Liver (tissue), 9 donors: ENCODE measurements around the gene CMC2. TPM values are rescaled to one million over a fixed set of nuclear protein-coding genes. Genes with fewer than 3 reads are reported as not detected.

Experiments used
- DNase-seq: peaks from one replicate; pipeline ENCODE4 v3.0.0-alpha.2; 2017; ENCODE audit warnings: low spot score
- H3K27ac ChIP-seq, 2 donors: one replicate each; pipeline ENCODE4 v1.7.0; 2013; ENCODE audit warnings: inconsistent platforms in 2 of 2, low read length in 2 of 2, control low read depth in 1 of 2, low read depth in 1 of 2, mild to moderate bottlenecking in 1 of 2
- H3K27me3 ChIP-seq, 4 donors: one replicate each; pipeline versions ENCODE4 v1.6.1 to v1.7.0; 2013; ENCODE audit warnings: low read length in 3 of 4, inconsistent platforms in 1 of 4, mild to moderate bottlenecking in 1 of 4, moderate library complexity in 1 of 4; ENCODE audit not compliant: control insufficient read depth in 4 of 4, insufficient read depth in 4 of 4
- H3K36me3 ChIP-seq, 4 donors: one replicate each; pipeline versions ENCODE4 v1.6.1 to v1.7.0; 2013; ENCODE audit warnings: low read length in 3 of 4, mild to moderate bottlenecking in 3 of 4, low read depth in 1 of 4, moderate library complexity in 1 of 4; ENCODE audit not compliant: control insufficient read depth in 4 of 4, insufficient read depth in 3 of 4
- H3K4me1 ChIP-seq, 4 donors: one replicate each; pipeline versions ENCODE4 v1.6.1 to v1.7.0; 2013; ENCODE audit warnings: low read length in 3 of 4, mild to moderate bottlenecking in 3 of 4, moderate library complexity in 1 of 4; ENCODE audit not compliant: control insufficient read depth in 4 of 4, insufficient read depth in 4 of 4
- H3K4me3 ChIP-seq, 3 donors: one replicate each; pipeline versions ENCODE4 v1.6.1 to v1.7.0; 2013; ENCODE audit warnings: low read length in 3 of 3, control low read depth in 1 of 3, low read depth in 1 of 3, mild to moderate bottlenecking in 1 of 3
- H3K9ac ChIP-seq, 2 donors: one replicate each; pipeline ENCODE4 v1.7.0; 2013; ENCODE audit warnings: low read length in 2 of 2, mild to moderate bottlenecking in 2 of 2, moderate library complexity in 2 of 2, control low read depth in 1 of 2, low read depth in 1 of 2
- H3K9me3 ChIP-seq, 4 donors: one replicate each; pipeline versions ENCODE4 v1.6.1 to v1.7.0; 2013; ENCODE audit warnings: low read length in 3 of 4; ENCODE audit not compliant: control insufficient read depth in 4 of 4
- EGR1 ChIP-seq, 2 donors: IDR thresholded peaks; 2 replicates each; pipeline ENCODE4 v1.6.1; 2016 to 2018; ENCODE audit warnings: antibody characterized with exemption in 2 of 2, low read depth in 2 of 2
- FOXA1 ChIP-seq: IDR thresholded peaks from 2 replicates; pipeline ENCODE4 v1.6.1; 2016; ENCODE audit warnings: antibody characterized with exemption
- GABPA ChIP-seq, 2 donors: IDR thresholded peaks in 1 of 2; conservative IDR thresholded peaks in 1 of 2; 2 replicates each; pipeline ENCODE4 v1.6.1; 2016; ENCODE audit warnings: antibody characterized with exemption in 2 of 2, mild to moderate bottlenecking in 1 of 2, moderate library complexity in 1 of 2
- HNF4A ChIP-seq, 2 donors: conservative IDR thresholded peaks; 2 replicates each; pipeline ENCODE4 v1.6.1; 2016; ENCODE audit warnings: antibody characterized with exemption in 2 of 2, mild to moderate bottlenecking in 2 of 2
- HNF4G ChIP-seq: IDR thresholded peaks from 2 replicates; pipeline ENCODE4 v1.6.1; 2016; ENCODE audit warnings: antibody characterized with exemption
- JUND ChIP-seq, 2 donors: IDR thresholded peaks; 2 replicates each; pipeline ENCODE4 v1.6.1; 2016; ENCODE audit warnings: antibody characterized with exemption in 2 of 2
- RAD21 ChIP-seq, 2 donors: IDR thresholded peaks; 2 replicates each; pipeline ENCODE4 v1.6.1; 2016; ENCODE audit warnings: antibody characterized with exemption in 2 of 2, mild to moderate bottlenecking in 2 of 2
- RXRA ChIP-seq, 2 donors: IDR thresholded peaks; 2 replicates each; pipeline ENCODE4 v1.6.1; 2017 to 2018; ENCODE audit warnings: antibody characterized with exemption in 2 of 2, mild to moderate bottlenecking in 1 of 2
- SP1 ChIP-seq: IDR thresholded peaks from 2 replicates; pipeline ENCODE4 v1.6.1; 2018; ENCODE audit warnings: antibody characterized with exemption, mild to moderate bottlenecking
- TAF1 ChIP-seq: conservative IDR thresholded peaks from 2 replicates; pipeline ENCODE4 v1.6.1; 2016; ENCODE audit warnings: antibody characterized with exemption, mild to moderate bottlenecking
- YY1 ChIP-seq: IDR thresholded peaks from 2 replicates; pipeline ENCODE4 v1.6.1; 2016; ENCODE audit warnings: antibody characterized with exemption, mild to moderate bottlenecking
- WGBS: extraction: QIAGEN DNeasy Blood & Tissue Kit; methylation state at CpG from one replicate; pipeline ENCODE4 v1.1.7; 2013; 5-methylcytosine and 5-hydroxymethylcytosine counted together
- polyA plus RNA-seq, 2 donors: library from polyadenylated mRNA; stranded (reverse) in 1 of 2; unstranded in 1 of 2; fragments of 200-250 nt in 1 of 2; fragments of >200 nt in 1 of 2; fragmentation: Nextera tagmentation in 1 of 2; extraction: Ambion mirVana in 1 of 2; gene quantifications; one replicate each; pipeline versions ENCODE4 v1.2.1 to v1.2.3, GENCODE V29; 2013 to 2015
- total RNA-seq, 2 donors: library from RNA; depleted of rRNA; stranded (reverse); fragments of >200 nt; gene quantifications; one replicate each; pipeline ENCODE4 v1.2.3, GENCODE V29; 2014
- TF ChIP-seq, protein P1 (sequence below): IDR thresholded peaks from 2 replicates; pipeline ENCODE4 v1.6.1; 2016; ENCODE audit warnings: antibody characterized with exemption
- TF ChIP-seq, protein P2 (sequence below): IDR thresholded peaks from 2 replicates; pipeline ENCODE4 v1.6.1; 2016; ENCODE audit warnings: antibody characterized with exemption, mild to moderate bottlenecking
- TF ChIP-seq, protein P3 (sequence below): fragments of 150-350 bp; IDR thresholded peaks from 2 replicates; pipeline ENCODE4 v1.5.1; 2017; ENCODE audit warnings: improper control_type of control experiment, low read depth, low read length; ENCODE audit not compliant: missing input control
- TF ChIP-seq, protein P4 (sequence below): IDR thresholded peaks from 2 replicates; pipeline ENCODE4 v1.6.1; 2016; ENCODE audit warnings: antibody characterized with exemption
- donor health status: healthy.
- donor health status: healthy.
- donor health status: healthy.
- donor health status: healthy.
- donor health status: healthy.

CMC2 gene
- total RNA-seq (10 to 100 TPM; 26.2 to 28.3 TPM), polyA plus RNA-seq (10 to 100 TPM; 56.7 to 98.4 TPM)

DNA sequence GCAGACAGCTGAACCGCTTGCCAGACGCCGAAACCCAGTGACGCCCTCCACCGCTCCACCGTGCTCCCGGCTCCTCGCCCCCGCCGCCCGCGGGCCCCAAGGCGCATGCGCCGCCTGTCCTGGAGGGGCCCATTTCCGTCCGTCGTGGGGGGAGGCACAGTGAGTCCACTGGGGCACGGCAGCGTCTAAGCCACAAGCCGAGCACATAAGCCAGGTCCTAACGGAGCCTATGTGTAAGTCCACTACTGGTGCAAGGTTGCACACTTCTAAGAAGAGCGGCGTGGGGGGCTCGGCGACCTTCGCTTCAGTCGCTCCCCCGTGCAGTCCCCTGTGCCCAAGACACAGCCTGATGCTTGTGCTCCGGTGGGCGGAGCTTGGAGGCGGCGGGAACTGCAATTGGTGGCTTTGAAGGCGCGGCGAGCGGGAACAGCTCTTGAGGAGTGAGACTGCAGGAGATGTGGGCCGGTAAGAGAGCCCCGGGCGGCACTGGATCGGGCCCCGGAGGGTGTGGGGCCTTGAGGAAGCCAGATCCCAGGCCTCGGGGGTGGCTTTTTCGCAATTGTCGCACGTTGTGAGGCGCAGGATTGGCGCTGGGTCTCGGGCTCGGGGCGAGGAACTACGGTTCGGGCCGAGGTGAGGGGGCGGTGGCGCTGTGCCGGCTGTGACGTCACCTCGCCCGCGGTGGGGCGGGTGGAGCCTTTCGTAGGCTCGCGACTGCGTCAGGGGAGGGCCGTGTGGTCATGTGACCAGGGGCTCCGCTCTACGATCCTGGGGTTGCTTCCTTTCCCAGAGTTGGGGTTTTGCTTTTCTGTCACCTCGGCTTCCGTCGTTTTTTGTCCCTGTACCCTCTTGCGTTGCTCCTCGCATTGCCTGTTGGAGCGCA is at the start of gene CMC2, which contains the start of gene CENPN:
Gene CMC2, minus strand, starts transcription at position 73 of the 883 bp plus-strand sequence. CDS start 9,491 bp downstream, outside the sequence.
Gene CENPN, plus strand, starts transcription at position 402 of the 883 bp plus-strand sequence. CDS start 4,726 bp downstream, outside the sequence.
- peak; percentile 98 for DNase-seq
- WGBS: under 1% methylated on average over 75 of the region's 75 CpGs
- H3K4me3 ChIP-seq: peak within 1 kb of the TSS; percentile 88 to 99 (median 95)
- no peaks in the 10 kb centered on the region for H3K27me3 ChIP-seq
- H3K9me3 ChIP-seq: no peaks in the 10 kb centered on the region
- peak within 1 kb of the TSS; percentile 92 to 96 for H3K9ac ChIP-seq
- H3K36me3 ChIP-seq: no peaks in the 10 kb centered on the region
- peaks cover 3 to 32% (median 21%) of the 10 kb centered on the region in 4 donors for H3K4me1 ChIP-seq
- TF ChIP-seq, protein P1, sequence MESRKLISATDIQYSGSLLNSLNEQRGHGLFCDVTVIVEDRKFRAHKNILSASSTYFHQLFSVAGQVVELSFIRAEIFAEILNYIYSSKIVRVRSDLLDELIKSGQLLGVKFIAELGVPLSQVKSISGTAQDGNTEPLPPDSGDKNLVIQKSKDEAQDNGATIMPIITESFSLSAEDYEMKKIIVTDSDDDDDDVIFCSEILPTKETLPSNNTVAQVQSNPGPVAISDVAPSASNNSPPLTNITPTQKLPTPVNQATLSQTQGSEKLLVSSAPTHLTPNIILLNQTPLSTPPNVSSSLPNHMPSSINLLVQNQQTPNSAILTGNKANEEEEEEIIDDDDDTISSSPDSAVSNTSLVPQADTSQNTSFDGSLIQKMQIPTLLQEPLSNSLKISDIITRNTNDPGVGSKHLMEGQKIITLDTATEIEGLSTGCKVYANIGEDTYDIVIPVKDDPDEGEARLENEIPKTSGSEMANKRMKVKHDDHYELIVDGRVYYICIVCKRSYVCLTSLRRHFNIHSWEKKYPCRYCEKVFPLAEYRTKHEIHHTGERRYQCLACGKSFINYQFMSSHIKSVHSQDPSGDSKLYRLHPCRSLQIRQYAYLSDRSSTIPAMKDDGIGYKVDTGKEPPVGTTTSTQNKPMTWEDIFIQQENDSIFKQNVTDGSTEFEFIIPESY: peak; percentile 86
- TF ChIP-seq, protein P2, sequence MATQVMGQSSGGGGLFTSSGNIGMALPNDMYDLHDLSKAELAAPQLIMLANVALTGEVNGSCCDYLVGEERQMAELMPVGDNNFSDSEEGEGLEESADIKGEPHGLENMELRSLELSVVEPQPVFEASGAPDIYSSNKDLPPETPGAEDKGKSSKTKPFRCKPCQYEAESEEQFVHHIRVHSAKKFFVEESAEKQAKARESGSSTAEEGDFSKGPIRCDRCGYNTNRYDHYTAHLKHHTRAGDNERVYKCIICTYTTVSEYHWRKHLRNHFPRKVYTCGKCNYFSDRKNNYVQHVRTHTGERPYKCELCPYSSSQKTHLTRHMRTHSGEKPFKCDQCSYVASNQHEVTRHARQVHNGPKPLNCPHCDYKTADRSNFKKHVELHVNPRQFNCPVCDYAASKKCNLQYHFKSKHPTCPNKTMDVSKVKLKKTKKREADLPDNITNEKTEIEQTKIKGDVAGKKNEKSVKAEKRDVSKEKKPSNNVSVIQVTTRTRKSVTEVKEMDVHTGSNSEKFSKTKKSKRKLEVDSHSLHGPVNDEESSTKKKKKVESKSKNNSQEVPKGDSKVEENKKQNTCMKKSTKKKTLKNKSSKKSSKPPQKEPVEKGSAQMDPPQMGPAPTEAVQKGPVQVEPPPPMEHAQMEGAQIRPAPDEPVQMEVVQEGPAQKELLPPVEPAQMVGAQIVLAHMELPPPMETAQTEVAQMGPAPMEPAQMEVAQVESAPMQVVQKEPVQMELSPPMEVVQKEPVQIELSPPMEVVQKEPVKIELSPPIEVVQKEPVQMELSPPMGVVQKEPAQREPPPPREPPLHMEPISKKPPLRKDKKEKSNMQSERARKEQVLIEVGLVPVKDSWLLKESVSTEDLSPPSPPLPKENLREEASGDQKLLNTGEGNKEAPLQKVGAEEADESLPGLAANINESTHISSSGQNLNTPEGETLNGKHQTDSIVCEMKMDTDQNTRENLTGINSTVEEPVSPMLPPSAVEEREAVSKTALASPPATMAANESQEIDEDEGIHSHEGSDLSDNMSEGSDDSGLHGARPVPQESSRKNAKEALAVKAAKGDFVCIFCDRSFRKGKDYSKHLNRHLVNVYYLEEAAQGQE: no peak
- TF ChIP-seq EGR1 (IDR thresholded peaks at IDR 0.05; ENCODE audit: low read depth in 2 of 2) (peak; percentile 78 to 85), SP1 (peak; percentile 82), RAD21 (IDR thresholded peaks at IDR 0.05) (peak; percentile 21 to 52), TAF1 (peak; percentile 89), JUND (IDR thresholded peaks at IDR 0.05) (no peak), FOXA1 (no peak), RXRA (IDR thresholded peaks at IDR 0.05) (peak; percentile 40 to 56), YY1 (peak; percentile 88), HNF4A (conservative IDR thresholded peaks at IDR 0.05) (peak in 1 of 2 donors; percentile 46), GABPA (IDR thresholded peaks at IDR 0.05 in 1 of 2, conservative IDR thresholded peaks at IDR 0.05 in 1 of 2) (peak in 1 of 2 donors; percentile 75), HNF4G (no peak)
- TF ChIP-seq, protein P3, sequence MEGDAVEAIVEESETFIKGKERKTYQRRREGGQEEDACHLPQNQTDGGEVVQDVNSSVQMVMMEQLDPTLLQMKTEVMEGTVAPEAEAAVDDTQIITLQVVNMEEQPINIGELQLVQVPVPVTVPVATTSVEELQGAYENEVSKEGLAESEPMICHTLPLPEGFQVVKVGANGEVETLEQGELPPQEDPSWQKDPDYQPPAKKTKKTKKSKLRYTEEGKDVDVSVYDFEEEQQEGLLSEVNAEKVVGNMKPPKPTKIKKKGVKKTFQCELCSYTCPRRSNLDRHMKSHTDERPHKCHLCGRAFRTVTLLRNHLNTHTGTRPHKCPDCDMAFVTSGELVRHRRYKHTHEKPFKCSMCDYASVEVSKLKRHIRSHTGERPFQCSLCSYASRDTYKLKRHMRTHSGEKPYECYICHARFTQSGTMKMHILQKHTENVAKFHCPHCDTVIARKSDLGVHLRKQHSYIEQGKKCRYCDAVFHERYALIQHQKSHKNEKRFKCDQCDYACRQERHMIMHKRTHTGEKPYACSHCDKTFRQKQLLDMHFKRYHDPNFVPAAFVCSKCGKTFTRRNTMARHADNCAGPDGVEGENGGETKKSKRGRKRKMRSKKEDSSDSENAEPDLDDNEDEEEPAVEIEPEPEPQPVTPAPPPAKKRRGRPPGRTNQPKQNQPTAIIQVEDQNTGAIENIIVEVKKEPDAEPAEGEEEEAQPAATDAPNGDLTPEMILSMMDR: no peak
- TF ChIP-seq, protein P4, sequence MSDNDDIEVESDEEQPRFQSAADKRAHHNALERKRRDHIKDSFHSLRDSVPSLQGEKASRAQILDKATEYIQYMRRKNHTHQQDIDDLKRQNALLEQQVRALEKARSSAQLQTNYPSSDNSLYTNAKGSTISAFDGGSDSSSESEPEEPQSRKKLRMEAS: peak; percentile 62
- H3K27ac ChIP-seq: peak within 1 kb of the TSS; percentile 94 to 100
